ENCODE measurements around the gene MAML3.

The MAML3 gene

DNA sequence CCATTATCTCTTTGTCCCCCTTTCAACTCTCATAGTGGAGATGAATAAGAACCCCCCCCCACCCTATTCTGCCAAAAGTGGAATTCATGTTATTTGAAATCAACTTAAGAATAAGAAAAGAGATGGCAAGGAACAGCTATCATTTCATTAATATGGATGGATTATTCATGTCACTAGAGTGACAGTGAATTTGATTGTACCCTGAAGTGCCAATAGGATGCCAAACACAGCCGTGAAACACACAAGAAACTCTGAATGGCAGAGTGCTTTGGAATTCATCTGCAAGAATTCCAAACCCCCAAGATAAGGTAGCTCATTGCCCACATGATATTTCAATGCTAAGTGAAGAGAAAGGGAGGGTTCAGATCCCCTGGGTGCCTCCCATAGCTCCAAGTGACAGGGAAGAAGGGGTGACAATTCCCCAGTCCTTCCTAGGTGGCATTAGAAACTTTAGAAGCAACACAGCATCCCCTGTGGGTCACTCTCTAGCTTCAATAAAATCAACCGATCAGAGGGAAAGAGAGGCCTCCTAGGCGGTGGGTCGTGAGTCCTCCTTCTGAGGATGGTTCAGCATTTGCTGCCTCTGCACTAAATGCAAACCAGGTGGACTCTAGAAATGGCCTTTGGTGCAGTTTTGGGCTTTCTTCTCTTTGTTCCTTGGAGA lies 404.0 kb downstream of the MAML3 start:
- no peak overlapping the region for H3K4me3 ChIP-seq (replicated peaks; ENCODE audit: low read depth, low read length)
- TF ChIP-seq, protein P1, sequence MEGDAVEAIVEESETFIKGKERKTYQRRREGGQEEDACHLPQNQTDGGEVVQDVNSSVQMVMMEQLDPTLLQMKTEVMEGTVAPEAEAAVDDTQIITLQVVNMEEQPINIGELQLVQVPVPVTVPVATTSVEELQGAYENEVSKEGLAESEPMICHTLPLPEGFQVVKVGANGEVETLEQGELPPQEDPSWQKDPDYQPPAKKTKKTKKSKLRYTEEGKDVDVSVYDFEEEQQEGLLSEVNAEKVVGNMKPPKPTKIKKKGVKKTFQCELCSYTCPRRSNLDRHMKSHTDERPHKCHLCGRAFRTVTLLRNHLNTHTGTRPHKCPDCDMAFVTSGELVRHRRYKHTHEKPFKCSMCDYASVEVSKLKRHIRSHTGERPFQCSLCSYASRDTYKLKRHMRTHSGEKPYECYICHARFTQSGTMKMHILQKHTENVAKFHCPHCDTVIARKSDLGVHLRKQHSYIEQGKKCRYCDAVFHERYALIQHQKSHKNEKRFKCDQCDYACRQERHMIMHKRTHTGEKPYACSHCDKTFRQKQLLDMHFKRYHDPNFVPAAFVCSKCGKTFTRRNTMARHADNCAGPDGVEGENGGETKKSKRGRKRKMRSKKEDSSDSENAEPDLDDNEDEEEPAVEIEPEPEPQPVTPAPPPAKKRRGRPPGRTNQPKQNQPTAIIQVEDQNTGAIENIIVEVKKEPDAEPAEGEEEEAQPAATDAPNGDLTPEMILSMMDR (IDR thresholded peaks at IDR 0.05; ENCODE audit: low read depth, low read length, missing control alignments) = no peak
- DNase-seq (ENCODE audit: extremely low read depth, low read depth) = no peak

DNA sequence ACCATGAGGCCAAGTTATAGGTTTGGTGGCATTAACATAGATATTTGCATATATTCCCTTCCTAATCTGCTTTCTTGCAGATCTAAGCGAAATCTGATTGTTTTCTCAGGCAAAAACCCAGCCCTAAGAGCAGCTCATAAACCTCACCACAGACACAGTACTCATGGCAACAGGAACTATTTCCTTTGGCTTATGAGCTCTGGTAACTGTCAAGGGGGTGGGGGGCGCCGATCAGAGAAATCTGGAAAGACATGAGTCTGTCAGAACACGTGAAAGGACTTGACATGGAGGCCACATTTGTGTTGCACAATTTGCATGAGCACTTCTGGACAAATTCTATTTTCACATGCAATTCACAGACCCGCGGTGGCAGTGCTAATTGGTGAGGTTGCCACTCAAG lies 404.6 kb downstream of the MAML3 start:
- H3K4me3 ChIP-seq (replicated peaks; ENCODE audit: low read depth, low read length) = no peak overlapping the region
- no peak for DNase-seq (ENCODE audit: extremely low read depth, low read depth)
- TF ChIP-seq, protein P1 (IDR thresholded peaks at IDR 0.05; ENCODE audit: low read depth, low read length, missing control alignments) = no peak

DNA sequence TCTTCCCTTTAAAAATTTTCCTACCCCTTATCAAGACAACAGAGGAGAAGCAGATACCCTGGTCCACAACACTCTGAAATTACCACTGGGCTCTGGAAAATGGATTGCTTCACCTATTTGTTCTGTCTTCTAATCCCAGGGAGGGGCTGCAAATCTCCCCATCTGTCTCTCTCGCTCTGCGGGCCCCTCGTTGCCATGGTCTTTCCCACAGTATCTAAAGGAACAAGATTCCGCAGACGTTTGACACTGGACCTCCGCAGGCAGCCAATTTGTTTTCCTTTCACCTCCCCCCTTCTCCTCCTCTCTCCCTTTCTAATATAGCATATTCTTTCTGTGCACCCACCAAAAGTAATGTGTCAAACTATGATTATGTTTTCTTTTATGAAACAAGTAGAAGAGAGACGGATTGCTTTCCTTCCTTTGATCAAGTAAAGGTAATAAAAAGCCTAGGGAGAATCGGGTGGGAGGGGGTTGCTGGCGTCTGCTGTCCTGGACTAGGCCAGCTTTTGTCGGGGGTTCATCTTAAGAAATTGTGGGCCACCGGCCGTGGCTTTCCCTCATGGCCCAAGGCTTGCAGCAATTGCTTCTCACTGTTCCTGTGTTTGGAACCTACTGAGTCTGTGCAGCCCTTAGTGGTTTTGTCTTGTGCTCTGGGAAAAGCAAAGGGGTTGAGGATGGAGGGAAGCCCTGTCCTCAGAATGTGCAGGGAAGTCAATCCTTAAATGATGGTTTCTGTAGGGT lies 407.4 kb downstream of the MAML3 start:
- TF ChIP-seq, protein P1 (IDR thresholded peaks at IDR 0.05; ENCODE audit: low read depth, low read length, missing control alignments) = no peak
- DNase-seq (ENCODE audit: extremely low read depth, low read depth) = no peak
- no peak overlapping the region for H3K4me3 ChIP-seq (replicated peaks; ENCODE audit: low read depth, low read length)

DNA sequence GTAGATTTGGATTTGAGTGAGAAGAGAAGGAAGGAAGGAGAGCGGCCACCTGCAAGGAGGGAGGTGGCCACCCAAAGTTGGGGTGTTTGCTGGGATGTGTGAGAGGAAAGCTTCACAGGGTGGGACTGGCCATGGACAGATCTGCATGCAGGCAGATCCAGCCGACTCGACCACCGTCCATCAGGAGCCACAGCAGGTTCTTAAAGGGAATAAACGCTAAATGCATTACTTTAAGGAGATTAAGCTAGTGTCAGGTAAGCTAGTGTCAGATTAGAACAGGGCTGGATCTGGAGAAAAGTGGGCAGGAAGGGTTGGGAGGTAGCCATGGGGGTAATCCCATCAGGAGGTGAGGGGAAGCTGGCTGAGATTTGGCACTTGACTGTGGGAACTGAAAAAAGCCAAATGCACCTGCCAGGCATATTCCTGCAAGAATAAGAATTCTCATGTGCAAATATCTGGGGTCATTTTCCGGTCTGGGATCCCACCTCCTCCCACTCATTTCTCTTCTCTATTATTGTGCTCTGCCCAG lies 408.8 kb downstream of the MAML3 start:
- DNase-seq (ENCODE audit: extremely low read depth, low read depth) = no peak
- TF ChIP-seq, protein P1 (IDR thresholded peaks at IDR 0.05; ENCODE audit: low read depth, low read length, missing control alignments) = no peak
- H3K4me3 ChIP-seq (replicated peaks; ENCODE audit: low read depth, low read length) = no peak overlapping the region

DNA sequence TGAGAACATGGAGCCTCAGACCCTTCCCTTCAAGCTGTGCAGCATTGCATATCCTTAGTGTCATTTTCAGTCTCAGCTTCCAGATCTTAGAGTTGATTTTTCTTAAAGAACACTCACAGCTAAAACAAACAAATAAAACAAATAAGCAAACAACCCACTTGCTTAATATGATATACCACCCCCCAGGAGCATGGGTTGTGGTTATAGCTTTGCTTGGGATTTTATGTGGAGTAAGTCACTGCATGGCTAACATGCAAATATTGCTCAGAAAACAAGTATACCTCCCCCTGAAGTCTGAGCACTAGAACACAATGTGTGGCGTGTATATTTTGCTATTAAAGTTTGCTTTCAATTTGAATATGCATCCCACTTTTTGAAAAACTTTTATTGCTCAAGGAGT lies 409.8 kb downstream of the MAML3 start:
- no peak for DNase-seq (ENCODE audit: extremely low read depth, low read depth)
- H3K4me3 ChIP-seq (replicated peaks; ENCODE audit: low read depth, low read length) = no peak overlapping the region

DNA sequence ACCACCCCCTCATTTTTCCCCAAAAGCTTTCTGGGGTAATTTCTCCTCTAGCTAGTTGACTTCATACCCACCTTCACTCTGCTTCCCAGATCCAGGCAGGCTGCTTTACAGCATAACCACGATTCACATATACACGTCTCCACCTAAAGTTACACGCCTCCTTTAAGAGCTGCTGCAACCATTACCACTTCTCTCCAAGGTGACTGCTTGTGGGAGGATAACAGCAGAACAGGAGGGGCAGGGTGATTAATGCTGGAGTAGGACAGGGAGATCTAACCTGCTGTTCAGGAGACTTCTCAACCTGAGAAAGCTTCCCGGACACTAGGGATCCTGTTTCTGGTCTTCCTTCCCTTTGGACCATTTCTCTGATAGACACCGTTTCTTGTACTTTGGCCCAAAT lies 411.0 kb downstream of the MAML3 start:
- TF ChIP-seq, protein P1 (IDR thresholded peaks at IDR 0.05; ENCODE audit: low read depth, low read length, missing control alignments) = no peak
- no peak for DNase-seq (ENCODE audit: extremely low read depth, low read depth)

More for the DNA sequence above, 409.8 kb downstream of the MAML3 start:
- TF ChIP-seq, protein P1 (IDR thresholded peaks at IDR 0.05; ENCODE audit: low read depth, low read length, missing control alignments) = no peak

More for the DNA sequence above, 411.0 kb downstream of the MAML3 start:
- H3K4me3 ChIP-seq (replicated peaks; ENCODE audit: low read depth, low read length) = no peak overlapping the region

Measured in HFF-Myc (cell line).